Measurements from ENCODE around the gene SPEM1. TPM values are rescaled to one million over a fixed set of nuclear protein-coding genes. Genes with fewer than 3 reads are reported as not detected.

SPEM1 gene
- total RNA-seq, 1 donor from 2014 or later: not detected

DNA sequence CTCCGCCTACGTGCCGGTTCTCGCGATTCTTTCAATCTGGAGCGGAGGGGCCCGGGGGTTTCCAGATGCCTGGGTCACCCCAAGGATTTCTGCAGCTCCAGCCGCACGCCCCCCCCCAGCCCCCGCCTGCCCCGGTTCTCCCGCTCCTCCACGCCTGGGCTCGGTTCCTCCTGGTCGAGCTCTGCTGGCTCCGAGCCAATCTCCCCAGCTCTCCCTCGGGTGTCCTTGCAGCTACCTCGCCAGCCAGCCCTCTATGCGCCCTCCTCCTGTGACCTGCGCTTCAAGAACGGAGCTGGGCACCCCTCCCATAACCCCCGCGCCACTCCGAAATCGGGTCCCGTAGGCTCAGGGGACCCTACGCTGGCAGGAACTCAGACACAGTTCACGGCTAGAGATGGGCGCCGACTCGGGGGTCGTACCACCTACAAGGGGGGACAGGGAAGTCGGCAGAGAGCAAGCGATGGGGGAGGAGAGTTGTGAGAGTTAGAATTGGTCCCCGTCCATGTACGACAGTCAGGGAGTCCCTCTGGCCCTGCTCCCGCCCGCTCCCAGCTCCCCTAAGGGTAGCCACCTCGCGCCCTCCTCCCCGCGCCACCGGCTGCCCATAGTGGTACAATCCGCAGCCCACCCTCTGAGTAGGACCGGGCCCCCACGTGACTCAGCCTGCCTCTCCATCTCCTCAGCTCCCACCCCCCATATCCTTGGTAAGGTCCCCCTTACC is 20.1 kb downstream of the SPEM1 start:
- peak; percentile 65 for DNase-seq (ENCODE audit: low spot score)

GRCh38 chr17:7440834-7441195 is 20.7 kb downstream of the SPEM1 start:
- no peak for DNase-seq (ENCODE audit: low spot score)

DNA sequence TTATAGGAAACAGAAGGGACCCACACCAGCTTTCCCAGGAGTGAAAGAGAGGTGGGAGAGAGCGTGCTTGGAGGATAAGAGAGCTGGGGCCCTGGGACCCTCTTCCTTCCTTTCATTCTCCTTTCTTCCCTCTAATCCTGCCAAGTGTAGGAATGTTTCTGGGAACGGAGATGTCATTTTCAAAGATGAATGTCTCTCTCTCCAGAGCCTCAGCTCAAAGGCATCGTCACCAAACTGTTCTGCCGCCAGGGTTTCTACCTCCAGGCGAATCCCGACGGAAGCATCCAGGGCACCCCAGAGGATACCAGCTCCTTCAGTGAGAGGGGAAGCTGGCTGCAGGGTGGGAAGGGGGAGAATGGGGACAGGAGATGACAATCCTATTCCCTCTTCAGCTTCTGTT is 21.1 kb downstream of the SPEM1 start:
- DNase-seq (ENCODE audit: low spot score): no peak

- no peak for DNase-seq (ENCODE audit: low spot score)
Measured at GRCh38 chr17:7442142-7442541, 22.0 kb downstream of the SPEM1 start.

DNA sequence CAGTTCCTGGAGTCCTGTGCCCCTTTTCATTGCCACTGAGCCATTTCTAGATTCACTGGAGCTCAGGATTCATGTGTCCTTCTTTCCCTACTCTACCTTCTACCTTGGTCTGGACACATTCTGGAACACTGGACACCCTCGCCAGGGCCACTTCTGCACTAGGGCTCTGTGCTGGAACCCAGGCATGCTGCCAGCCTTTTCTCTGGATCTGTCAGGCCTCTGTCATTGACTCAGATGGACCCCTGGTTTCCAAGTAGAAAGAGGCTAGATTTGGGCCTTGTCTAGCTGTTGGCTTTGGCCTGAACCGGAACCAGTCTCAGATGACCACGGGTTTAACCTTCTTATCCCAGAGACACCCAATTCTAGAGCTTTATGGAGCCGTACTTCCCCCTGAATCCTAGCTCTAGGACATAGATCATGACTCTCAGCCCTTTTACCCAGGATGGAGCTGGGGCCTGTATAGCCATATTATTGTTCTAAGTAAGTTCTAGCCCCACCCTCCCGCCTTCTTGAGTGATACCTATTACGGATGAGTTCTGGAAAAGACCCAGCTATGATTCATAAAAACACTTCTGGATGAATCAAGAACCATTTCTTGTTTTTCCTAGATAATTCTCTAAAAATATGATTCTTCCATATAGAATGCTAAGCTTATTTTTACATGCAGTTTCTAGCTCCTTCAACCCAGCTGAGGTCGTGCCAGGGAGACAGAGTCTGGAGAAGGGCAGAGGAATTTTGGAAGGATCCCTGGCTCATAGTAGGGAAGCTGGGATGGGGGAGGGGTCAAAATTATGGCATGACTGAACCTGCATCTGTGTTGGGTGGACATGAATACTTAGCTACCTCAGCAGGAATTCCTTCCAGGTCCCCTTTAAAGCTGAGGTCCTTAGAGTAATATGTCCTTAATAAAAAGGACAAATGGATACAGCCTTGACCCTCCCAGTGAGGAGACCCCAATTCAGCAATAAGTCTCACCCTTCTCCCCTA is 23.7 kb downstream of the SPEM1 start:
- no peak for DNase-seq (ENCODE audit: low spot score)

GRCh38 chr17:7444682-7445618 is 24.8 kb downstream of the SPEM1 start, which contains the start of gene CHRNB1:
Gene CHRNB1 (plus strand): TSS chr17:7445061. CDS start chr17:7445128, 67 bp downstream.
- DNase-seq (ENCODE audit: low spot score): peak; percentile 60

DNA sequence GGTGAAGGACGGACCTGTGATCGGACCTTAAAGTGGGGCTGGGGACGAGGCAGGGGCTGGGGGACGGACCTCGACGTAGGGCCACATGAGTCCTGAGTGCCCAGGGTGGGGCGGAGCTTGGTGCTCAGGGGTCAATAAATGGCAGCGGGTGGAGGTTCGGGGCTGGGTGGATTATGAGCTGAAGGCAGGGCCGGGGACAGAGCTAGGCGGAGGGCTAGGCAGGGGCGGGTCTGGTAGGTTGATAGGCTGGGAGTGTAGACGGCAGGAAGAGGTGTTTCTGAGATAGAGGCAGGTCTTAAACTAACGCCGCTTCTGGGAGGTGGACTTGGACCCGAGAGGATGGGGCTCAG is 25.5 kb downstream of the SPEM1 start:
- no peak for DNase-seq (ENCODE audit: low spot score)

DNA sequence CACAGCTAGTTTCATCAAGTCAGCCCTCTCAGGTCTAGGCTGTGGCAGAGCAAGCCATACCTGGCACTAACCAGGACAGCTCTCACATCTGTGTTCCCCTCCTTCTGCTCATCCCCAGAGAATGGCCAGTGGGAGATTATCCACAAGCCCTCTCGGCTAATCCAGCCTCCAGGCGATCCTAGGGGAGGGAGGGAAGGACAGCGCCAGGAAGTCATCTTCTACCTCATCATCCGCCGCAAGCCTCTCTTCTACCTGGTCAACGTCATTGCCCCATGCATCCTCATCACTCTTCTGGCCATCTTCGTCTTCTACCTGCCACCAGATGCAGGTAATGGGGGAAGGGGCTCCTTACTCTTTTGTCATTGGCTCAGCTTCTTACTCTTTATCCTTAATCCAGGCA is 28.3 kb downstream of the SPEM1 start:
- no peak for DNase-seq (ENCODE audit: low spot score)

DNA sequence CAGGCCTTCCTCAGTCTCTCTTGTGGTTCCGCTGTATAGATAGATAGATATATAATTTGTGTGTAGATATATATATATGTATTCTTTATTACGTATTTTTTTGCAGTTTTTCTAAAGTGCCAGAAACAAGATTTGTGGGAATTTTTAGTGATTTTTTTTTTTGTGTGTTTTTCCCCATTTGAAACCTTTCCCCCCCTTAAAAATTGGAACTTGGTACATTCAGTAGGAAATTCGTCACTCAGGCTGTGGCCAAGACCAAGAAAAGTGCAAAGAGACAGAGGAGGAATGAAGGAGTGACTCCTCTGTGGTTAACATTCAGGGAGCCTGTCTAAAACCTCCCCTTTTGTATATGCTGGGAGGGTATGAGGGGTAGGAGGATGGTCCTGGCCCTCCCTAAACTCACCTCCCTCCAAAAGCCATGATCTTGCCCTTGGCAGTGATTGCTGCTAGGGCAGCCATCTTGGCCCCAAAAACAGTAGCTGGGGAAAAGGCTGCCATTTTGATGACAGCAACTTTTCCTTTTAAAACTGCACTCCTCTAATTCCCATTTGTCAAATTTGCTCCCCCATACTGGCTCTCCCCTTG is 39.9 kb downstream of the SPEM1 start:
- no peak for DNase-seq (ENCODE audit: low spot score)

- no peak for DNase-seq (ENCODE audit: low spot score)
Measured at GRCh38 chr17:7460850-7461660, 40.9 kb downstream of the SPEM1 start.

DNA sequence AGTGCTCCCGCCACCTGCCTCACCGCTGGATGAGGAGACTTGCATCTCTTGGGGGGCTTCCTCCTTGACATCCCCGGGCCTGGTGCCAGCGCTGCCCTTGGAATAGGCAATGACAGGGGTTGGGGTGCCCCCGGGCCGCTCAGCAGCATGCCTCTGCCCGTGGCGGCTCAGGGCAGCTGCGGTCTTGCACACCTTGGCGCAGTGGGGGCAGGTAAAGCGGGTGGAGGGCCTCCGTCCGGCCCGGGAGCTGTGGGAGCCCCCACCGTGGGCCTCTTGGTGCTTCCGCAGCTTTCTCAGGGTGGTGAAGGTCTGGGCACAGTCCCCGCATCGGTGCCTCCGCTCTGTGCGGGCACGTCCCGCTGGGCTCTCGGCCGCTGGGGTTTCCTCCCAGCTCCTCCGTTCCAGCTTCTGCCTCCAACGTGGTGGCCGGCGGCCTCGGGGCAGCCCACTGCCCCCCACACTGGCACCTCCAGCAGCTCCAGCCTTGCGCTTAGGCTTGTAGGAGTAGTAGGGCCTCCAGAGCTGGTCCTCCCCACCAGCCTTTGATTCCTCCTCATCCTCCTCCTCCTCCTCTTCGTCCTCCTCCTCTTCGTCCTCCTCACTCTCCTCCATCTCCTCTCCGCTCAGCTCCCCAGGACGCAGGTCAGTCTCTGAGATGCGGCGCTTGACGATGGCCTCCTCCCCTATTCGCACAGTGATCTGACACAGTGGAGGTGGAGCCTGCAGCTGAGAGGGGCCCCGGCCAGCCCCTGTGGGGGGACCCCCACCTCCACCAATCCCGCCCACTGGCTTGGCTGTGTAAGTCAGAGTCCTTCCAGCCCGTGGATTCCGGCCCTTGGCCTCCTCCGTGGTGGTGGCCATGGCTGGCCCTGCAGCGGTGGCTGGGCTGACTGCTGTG is 42.6 kb downstream of the SPEM1 start:
- DNase-seq (ENCODE audit: low spot score): no peak

DNA sequence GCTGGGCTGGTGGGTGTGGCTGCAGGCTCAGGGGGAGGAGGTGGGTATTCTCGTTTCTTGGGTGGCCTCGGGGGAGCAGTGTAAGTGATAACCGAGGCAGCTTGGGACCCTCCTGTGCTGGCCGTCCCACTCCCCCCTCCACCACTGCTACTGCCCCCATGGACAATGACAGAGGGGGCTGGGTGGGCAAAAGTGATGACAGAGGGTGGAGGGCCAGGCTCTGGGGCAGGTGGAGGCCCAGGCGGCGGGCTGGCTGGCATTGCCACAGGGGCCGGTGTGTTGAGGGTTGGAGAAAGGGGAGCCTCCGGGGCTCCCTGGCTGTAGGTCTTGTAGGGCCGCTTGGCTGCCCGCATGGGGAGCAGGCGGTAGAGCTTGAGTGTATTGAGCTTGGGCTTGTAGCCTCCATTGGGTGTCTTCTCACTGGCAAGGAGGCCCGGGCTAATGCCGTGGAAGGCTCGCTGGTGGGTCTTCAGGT is 43.3 kb downstream of the SPEM1 start:
- DNase-seq (ENCODE audit: low spot score): no peak

DNA sequence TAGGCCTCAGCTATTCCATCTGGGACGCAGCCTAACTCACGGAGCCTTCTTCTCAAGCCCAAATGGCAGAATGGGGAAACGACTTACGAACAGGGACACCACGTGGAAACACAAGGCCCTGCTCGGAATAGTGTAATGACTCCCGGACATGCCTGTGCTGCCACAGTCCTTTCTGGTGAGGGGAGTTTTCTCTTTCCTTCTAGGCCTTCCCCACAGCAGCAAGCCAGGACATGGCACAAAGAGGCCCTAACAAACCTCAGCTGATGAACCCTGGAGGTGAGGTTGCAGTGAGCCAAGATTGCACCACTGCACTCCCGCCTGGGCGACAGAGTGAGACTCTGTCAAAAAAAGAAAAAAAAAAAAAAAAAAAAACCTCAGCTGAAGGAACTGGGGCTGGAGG is 44.0 kb downstream of the SPEM1 start:
- DNase-seq (ENCODE audit: low spot score): no peak

- no peak for DNase-seq (ENCODE audit: low spot score)
Measured at GRCh38 chr17:7465597-7466275, 45.6 kb downstream of the SPEM1 start.

- DNase-seq (ENCODE audit: low spot score): no peak
Measured at GRCh38 chr17:7466318-7466638, 46.2 kb downstream of the SPEM1 start.

DNA sequence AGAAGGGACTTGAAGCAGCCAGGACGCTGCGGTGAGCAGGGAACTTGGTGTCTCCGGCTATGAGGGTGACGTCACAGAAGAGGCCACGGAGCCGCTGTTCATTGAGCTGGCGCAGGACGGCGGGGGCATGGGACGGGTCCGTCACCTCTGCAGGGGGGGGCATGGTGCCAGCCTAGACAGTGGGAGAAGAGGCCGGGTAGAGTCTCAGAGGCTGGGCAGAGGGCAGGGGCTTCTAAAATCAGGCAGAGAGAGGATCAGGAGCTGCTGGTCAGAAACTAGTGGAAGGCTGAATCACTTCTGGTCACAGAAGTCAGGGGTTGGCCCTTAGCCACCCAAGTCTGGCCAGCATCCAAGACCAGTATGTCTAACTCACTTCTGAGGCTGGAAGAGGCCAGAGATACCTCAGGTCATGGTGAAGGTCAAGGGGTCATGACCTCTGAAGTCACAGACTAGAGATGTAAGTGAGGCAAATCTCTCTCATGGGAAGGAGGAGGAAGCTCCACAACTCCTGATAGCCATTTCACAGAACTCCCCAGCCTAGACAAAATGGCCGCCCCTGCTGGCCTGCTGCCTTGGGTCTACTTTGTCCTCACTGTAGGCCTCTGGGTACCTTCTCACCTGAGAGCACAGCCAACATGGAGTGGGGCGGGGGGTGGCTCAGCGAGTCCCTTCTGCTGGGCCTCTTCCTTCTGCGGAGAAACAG is 46.7 kb downstream of the SPEM1 start:
- DNase-seq (ENCODE audit: low spot score): peak; percentile 68

GRCh38 chr17:7467498-7467897 is 47.4 kb downstream of the SPEM1 start:
- DNase-seq (ENCODE audit: low spot score): no peak

- DNase-seq (ENCODE audit: low spot score): peak; percentile 34
Measured at GRCh38 chr17:7468290-7468689, 48.2 kb downstream of the SPEM1 start.

All from ureter (tissue), 1 donor.